Tibial nerve (tissue), 4 donors: ENCODE measurements around the gene EPN3.

Experiments used
- EP300 ChIP-seq, 2 donors: sonication (generic); formaldehyde crosslinking; IDR thresholded peaks; one replicate each; pipeline ENCODE4 v1.6.1; 2017; ENCODE audit warnings: antibody characterized with exemption in 2 of 2, mild to moderate bottlenecking in 1 of 2
- POLR2A ChIP-seq, 2 donors: fragments of 450-650 bp; IDR thresholded peaks; one replicate each; pipeline ENCODE4 v1.6.1; 2017; ENCODE audit warnings: antibody characterized with exemption in 2 of 2, mild to moderate bottlenecking in 2 of 2, moderate library complexity in 2 of 2
- TF ChIP-seq, protein P1 (sequence below), 5 experiments: fragments of 200-600 bp in 3 of 5; fragments of 450-650 bp in 2 of 5; sonication (generic) in 3 of 5; IDR thresholded peaks; one replicate each; pipeline ENCODE4 v1.5.1; 2016 to 2019; ENCODE audit warnings: antibody characterized with exemption in 5 of 5, mild to moderate bottlenecking in 3 of 5, moderate library complexity in 2 of 5

DNA sequence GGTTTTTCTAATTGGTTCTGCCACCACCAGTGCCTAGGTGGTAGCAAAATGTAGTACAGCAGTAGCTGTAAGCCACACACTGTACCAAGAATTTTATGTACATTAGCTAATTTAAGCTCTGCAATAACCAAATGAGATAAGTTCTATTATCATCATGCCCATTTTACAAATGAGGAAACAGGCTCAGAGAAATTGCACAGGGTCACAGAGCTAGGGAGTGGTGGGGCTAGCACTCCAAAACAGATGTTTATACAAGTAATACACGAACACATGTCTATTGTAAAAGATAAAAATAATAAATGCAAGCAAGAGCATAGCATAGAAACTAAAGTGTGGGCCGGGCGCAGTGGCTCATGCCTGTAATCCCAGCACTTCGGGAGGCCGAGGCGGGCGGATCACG lies 40.3 kb upstream of the EPN3 start:
- TF ChIP-seq, protein P1, sequence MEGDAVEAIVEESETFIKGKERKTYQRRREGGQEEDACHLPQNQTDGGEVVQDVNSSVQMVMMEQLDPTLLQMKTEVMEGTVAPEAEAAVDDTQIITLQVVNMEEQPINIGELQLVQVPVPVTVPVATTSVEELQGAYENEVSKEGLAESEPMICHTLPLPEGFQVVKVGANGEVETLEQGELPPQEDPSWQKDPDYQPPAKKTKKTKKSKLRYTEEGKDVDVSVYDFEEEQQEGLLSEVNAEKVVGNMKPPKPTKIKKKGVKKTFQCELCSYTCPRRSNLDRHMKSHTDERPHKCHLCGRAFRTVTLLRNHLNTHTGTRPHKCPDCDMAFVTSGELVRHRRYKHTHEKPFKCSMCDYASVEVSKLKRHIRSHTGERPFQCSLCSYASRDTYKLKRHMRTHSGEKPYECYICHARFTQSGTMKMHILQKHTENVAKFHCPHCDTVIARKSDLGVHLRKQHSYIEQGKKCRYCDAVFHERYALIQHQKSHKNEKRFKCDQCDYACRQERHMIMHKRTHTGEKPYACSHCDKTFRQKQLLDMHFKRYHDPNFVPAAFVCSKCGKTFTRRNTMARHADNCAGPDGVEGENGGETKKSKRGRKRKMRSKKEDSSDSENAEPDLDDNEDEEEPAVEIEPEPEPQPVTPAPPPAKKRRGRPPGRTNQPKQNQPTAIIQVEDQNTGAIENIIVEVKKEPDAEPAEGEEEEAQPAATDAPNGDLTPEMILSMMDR (IDR thresholded peaks at IDR 0.05) = no peak
- TF ChIP-seq POLR2A (IDR thresholded peaks at IDR 0.05) = no peak
- no peak for TF ChIP-seq EP300 (IDR thresholded peaks at IDR 0.05)
